Esophagus squamous epithelium (tissue), 4 donors: ENCODE results near the gene P2RX2.

ENCODE experiments used
- POLR2A ChIP-seq, 4 donors: fragments of 450-650 bp; IDR thresholded peaks; one replicate each; pipeline ENCODE4 v1.6.1; 2017; ENCODE audit warnings: antibody characterized with exemption in 4 of 4, mild to moderate bottlenecking in 4 of 4, moderate library complexity in 3 of 4
- TF ChIP-seq, protein P1 (sequence below), 6 experiments: fragments of 450-650 bp in 4 of 6; fragments of 200-600 bp in 2 of 6; sonication (generic) in 2 of 6; IDR thresholded peaks; one replicate each; pipeline ENCODE4 v1.5.1; 2016 to 2019; ENCODE audit warnings: antibody characterized with exemption in 6 of 6, mild to moderate bottlenecking in 4 of 6, moderate library complexity in 4 of 6

DNA sequence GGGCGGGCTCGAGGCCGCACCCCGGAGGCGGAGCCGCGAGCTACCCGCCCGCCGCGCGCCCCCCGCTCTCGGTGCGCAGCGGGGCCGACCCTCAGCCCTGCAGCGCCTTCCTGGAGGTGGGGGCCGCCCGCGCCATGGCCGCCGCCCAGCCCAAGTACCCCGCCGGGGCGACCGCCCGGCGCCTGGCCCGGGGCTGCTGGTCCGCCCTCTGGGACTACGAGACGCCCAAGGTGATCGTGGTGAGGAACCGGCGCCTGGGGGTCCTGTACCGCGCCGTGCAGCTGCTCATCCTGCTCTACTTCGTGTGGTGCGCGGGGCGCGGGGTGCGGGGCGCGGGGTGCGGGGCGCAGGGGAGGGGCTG lies at the start of gene P2RX2:
- TF ChIP-seq, protein P1, sequence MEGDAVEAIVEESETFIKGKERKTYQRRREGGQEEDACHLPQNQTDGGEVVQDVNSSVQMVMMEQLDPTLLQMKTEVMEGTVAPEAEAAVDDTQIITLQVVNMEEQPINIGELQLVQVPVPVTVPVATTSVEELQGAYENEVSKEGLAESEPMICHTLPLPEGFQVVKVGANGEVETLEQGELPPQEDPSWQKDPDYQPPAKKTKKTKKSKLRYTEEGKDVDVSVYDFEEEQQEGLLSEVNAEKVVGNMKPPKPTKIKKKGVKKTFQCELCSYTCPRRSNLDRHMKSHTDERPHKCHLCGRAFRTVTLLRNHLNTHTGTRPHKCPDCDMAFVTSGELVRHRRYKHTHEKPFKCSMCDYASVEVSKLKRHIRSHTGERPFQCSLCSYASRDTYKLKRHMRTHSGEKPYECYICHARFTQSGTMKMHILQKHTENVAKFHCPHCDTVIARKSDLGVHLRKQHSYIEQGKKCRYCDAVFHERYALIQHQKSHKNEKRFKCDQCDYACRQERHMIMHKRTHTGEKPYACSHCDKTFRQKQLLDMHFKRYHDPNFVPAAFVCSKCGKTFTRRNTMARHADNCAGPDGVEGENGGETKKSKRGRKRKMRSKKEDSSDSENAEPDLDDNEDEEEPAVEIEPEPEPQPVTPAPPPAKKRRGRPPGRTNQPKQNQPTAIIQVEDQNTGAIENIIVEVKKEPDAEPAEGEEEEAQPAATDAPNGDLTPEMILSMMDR (IDR thresholded peaks at IDR 0.05) = no peak
- TF ChIP-seq POLR2A (IDR thresholded peaks at IDR 0.05) = no peak
